Erythroblast (primary cell): Measurements from ENCODE around the gene SULF2.
"Not testable (repeated sequence)": the region's sequence is repeated elsewhere in the genome, so short reads cannot be mapped to it uniquely, and the experiment has no call there.

Experiments used
- DNase-seq, 2 experiments: peaks; one replicate each; lab custom pipeline; 2025; lab: John Stamatoyannopoulos, UW
- GATA1 ChIP-seq: IDR thresholded peaks from 2 replicates; pipeline ENCODE4 v1.6.1; 2011; ENCODE audit warnings: low read depth, mild to moderate bottlenecking, control low read depth, low read length, moderate library complexity
- POLR2A ChIP-seq: IDR thresholded peaks from 2 replicates; pipeline ENCODE4 v1.6.1; 2011; ENCODE audit warnings: mild to moderate bottlenecking, low read length

SULF2 gene

DNA sequence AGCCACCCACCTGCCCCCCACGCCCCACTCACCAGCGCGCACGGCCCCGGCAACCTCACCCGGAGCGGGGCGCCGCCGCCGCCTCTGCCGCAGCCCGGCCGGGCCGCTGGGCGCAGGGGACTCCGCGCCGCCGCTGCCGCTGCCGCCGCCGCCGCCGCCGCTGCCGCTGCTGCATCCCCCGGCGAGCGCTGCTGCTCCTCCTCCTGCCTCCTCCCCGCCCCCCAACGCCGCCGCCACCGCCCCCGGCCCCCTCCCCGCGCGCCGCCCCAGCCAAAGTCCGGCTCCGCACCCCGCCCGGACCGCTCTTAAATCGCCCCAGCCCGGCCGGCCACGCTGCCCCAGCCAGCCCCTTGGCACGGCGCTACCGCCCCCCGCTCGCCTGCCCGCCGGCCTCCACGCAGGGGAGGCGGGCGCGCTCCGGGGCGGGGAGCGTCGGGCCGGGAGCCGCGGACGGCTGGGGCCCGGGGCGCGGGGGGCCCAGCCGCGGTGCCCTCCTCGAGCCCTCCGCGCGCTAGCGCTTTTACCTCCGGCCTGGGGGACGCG, at the start of gene SULF2:
Gene SULF2, minus strand, starts transcription at position 171 of the 543 bp plus-strand sequence. CDS start 28,118 bp downstream, outside the sequence.
- DNase-seq, result no peak
- no peak for TF ChIP-seq POLR2A

DNA sequence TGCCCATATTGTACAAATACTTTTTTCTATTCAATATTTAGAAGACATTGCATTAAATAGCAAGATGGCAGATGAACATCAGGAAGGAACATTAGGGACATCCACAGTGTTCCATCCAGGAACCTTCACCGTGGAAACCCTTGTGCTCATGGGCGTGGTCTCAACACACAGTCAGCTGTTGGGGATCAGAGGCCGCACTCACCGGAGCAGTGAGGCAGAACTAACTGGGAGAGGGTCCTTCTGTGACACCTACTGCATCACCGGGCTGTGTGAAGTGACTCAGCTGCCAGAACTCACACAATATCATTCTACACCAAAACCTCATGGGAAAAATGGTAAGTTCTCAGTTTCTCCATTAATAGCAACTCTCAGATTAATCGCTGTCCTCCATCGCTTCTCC, 46.4 kb upstream of the SULF2 start:
- not testable (repeated sequence) for DNase-seq

DNA sequence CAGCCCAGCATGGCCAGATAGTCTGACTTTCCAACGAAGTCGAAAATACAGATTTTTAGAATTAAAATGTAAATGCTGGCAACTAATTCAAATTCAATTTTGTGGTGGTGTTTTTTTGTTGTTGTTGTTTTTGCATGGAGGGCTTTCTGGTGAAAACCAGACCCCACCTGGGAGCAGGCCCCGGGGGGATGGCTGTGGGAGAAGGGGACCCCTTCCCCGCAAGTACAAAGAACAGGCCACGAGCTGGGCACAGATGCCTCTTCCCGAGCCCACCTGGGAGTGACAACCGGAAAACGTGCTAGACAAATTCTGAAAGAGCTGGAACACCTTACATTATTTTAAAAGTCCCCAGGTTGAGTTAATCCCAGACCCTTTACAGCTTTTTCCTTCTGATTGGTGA, 41.4 kb upstream of the SULF2 start:
- DNase-seq, result not testable (repeated sequence)

DNA sequence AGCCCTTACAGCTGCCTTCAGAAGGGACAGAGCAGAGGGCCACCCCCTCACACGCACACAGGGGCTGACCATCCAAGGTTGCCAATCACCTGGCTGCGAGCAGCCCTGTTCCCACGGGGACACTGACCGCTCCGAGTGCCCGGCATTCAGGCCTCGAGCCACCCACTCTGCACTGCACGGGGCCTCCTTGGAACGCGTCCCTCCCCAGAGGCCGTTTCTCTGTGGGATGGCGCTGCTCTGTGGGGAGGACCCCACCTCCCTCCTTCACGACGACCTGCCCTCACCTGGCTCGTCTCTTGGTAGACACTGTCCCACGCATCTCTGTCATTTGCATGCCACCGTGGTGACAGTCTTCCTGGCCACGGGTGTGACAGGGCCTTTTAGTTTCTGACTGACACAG, 40.7 kb upstream of the SULF2 start:
- not testable (repeated sequence) for DNase-seq

DNA sequence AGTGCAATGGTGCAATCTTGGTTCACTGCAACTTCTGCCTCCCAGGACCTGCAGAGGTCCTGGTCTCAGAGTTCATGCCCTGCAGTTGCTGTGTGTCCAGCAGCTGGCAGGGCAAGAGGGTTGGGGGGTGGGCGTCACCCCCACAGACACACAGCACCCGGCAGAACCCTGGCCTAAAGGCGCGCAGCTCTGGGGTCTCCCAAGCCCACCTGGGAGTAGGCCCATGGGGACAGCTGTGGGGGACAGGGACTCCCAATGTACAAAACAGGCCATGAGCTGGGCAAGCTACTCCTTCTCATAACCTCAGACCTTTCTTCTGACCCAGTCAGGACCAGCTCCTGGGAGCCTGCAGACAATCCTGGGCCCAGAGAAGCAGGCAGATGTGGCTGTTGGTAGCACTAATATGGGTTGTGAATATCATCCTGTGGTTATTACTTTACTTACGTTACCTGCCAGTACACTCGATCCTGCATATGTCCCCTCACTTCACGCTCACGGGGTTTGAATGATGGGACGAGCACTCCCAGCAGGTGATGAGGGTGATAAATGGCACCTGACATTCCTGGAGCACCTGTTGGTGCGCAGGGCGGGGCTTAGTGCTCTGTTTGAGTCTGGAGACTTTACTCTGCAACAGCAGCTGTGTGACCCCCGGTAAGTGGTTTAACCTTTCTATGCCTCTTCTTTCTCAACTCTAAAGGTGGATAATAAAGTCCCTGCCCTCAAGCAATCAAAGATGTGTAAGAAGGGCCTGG, 39.9 kb upstream of the SULF2 start:
- no peak for DNase-seq
- no peak for TF ChIP-seq POLR2A

DNA sequence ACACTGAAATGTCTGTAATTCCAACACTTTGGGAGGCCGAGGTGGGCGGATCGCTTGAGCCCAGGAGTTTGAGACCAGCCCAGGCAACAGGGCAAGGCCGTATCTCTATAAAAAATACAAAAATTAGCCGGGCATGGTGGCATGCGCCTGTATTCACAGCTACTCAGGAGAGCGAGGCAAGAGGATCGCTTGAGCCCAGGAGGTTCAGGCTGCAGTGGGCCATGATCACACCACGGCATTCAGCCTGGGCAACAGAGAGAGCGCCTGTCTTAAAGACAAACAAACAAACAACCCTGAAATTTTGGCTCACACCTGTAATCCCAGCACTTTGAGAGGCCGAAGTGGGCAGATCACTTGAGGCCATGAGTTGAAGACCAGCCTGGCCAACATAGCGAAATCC, 38.7 kb upstream of the SULF2 start:
- not testable (repeated sequence) for DNase-seq

DNA sequence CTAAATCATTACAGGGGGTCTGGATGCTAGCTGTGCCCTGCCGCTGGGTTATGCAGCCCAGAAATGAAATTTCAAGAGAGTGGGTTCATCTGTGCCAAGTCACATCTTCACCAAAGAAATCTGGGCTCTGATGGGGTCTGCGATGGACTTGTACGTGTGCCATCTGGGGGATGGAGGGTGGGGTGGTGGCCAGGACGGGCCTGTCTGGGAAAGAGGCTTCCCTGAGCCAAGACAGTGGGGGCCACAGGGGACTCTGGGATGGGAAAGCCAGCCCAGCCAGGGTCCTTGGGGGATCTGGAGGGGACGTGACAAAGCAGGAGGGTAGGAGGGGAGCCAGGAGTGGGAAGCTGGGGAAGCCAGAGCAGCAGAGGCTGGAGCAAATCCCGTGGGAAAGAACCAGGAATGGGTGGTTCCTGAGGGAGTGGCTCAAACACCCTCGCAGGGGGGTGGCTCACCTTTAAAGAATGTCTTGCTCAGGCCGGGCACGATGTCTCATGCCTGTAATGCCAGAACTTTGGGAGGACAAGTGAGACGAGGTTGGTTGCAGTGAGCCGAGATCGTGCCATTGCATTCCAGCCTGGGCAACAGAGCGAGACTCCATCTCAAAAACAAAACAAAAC, 36.3 kb upstream of the SULF2 start:
- TF ChIP-seq GATA1, result no peak
- TF ChIP-seq POLR2A, result no peak
- no peak for DNase-seq

DNA sequence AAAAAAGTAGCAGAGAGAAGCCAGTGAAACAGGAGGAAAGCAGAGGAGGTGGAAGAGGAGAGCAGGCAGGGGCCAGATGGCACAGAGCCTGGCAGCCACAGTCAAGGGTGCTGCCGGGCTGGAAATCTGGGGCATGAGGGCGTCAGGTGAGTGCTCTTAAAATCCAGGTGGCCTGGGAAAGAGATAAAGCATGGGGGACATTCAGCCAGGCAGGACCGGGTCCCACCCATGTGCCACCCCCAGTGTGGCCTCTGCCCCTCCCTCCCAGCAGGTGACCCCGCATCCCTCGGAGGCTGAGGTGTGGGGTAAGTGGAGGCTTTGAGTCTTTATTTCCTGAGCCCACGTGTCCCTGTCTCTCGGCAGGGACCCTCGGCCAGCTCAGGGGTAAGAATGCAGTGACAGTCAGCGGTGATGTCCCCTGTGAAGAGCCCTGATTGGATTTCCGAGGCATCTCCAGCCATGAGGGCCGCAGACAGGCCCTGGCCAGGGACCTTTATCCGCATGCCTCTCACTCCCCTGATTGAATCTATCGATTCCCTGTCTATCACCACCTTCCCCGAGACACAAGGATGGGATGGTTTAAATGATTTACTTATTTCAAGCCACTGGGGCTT, 33.8 kb upstream of the SULF2 start:
- TF ChIP-seq POLR2A, result no peak
- DNase-seq, result no peak

DNA sequence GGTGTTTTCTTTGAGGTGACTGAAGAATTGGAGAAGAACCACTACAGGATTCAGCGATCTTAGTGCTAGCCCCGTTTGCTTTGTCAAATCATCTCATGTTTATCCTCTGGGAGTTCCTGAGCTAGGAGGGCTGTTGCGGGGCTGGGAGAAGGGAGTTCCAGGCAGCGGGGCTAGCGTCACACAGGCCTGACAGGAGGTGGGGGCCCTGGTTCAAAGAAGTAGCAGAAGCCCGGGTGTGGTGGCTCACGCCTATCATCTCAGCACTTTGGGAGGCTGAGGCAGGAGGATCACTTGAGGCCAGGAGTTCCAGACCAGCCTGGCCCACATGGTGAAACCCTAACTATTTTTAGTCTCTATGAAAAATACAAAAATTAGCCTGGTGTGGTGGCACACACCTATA, 33.2 kb upstream of the SULF2 start:
- no peak for DNase-seq
- no peak for TF ChIP-seq GATA1
- TF ChIP-seq POLR2A, result no peak

DNA sequence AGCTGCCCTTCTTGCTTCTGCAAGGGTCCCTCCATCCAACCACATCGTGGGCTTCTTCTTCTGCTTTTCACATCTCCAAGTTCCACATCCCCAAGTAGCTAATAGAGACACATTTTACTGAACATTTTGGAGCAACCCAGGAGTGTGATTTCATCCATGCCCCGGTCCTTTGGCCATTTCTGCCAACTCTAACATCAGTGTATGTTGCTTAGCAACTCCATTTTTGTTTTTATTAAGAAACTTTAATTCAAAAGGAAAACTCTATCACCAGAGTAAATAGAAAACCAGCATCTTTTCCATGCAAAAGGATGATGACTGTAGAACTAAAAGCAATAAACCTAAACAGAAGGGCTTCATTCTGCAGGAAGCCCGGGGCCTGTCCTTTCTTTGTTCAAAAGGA, 32.7 kb upstream of the SULF2 start:
- DNase-seq, result no peak
- no peak for TF ChIP-seq POLR2A
- TF ChIP-seq GATA1, result no peak

DNA sequence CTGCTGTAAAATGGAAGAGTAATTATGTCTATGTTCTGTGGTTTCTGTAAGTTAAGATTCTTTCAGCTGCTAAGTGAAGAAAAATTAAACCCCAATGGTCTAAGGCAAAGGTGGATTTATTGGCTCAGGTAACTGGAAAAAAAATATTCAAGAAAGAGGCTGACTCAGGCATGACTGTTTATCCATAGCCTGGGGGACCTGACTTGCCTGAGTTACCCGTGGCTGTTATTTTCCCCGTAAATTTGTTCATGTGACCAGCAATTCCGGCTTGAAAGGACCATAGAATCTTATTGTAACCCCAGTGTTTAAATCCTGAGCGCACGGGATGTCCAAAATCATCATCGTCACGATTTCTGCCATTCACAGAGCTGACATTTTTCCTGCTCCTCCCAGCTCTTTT, 32.3 kb upstream of the SULF2 start:
- TF ChIP-seq GATA1, result no peak
- TF ChIP-seq POLR2A, result no peak
- no peak for DNase-seq

DNA sequence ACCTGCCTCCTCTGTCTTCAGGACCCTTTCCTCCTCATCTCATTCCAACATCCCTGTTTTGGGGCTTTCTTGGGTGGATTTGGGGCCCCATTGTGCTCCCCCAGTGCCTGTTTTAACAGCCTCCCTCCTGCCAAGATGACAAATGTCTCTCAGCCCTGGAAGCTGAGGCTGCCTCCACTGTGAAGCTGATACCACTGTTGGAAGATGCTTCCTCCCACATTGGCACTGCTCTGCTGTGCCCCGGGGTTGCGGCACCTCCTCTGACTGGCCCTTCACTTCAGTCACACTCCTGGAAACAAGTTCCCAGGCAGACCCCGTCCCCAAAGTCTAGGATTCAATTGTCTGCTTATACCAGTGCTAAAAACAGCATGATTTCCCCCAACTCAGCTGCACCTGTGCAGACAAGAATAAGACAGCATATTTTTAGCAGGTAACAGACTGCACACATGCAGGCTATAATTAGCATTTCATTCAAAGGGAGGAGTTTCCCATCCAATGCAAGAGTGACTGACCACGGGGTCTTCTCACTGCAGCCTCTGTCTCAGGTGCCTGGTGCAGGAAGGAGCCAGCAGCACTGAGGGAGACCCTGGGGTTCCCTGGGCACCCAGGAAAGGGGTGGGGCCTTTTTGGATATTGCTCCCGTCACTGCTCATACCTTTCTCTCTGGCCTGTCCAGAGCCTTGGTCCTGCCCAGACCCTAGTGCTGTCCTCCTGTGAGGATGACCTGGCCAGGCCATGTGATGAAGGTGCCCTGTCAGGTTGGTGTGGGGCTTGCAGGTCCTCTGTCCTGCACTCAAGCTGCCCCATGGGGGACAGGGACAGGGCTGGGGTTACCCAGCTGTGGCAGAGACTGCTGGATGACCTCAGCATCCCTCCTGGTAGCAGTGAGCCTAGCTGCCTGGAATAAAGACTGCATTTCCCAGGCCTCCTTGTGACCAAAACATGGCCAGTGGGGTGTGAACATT, 31.5 kb upstream of the SULF2 start:
- DNase-seq, result no peak
- TF ChIP-seq GATA1 (no peak), POLR2A (no peak)

DNA sequence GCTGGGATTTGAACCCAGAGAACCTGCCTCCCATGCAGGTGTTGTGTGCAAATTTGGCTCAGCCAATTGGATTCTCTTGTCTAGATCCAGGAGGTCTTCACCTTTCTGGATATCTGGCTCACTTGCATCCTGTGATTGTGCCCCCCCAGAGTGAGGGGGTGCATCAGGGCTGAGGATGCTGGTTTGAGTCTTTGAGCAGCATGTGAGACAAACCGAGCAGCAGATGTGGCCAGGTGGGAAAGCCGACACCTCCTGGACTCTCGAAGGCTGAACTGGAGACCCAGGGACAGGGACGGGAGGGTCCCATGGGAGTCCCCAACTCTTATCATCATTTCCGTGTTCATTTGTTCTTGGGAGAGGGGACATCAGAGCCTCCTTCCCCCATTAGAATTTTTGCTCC, 30.6 kb upstream of the SULF2 start:
- no peak for TF ChIP-seq GATA1
- no peak for TF ChIP-seq POLR2A
- DNase-seq, result no peak

DNA sequence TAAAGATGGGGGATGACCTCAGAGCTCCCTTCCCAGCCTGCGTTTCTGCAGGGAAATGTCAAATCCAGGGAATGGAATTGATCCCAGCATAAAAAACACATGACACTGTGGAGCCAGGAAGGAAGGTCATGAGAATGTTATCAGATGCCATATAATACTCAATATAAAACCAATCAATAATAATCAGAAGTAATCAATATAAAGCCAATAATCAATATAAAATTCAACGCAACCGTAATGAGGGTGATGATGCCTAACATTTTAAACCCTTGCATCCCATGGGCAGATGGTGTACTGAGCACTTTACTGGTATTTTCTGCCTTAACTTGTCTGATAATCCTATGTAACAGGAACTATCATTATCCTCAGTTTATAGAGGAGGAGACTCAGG, 30.1 kb upstream of the SULF2 start:
- TF ChIP-seq POLR2A (no peak), GATA1 (no peak)
- DNase-seq, result no peak
